Lung (tissue), 12 donors: Measurements from ENCODE around the gene TMEM45A. TPM values are rescaled to one million over a fixed set of nuclear protein-coding genes. Genes with fewer than 3 reads are reported as not detected.

ENCODE experiments used
- ATAC-seq: fragments of 200-7000 bp; cut with Tn5 transposase; one replicate; pipeline ENCODE4 v1.9.1; 2020; ENCODE audit warnings: moderate number of reproducible peaks; ENCODE audit not compliant: insufficient read depth, low FRiP score
- DNase-seq, 3 donors: peaks; one replicate each; pipeline ENCODE4 v3.0.0-alpha.2; 2013 to 2017
- H3K27ac ChIP-seq, 2 donors: one replicate each; pipeline ENCODE4 v1.5.1; 2013; ENCODE audit warnings: mild to moderate bottlenecking in 2 of 2, moderate library complexity in 2 of 2, control low read depth in 1 of 2, inconsistent platforms in 1 of 2, low read depth in 1 of 2, low read length in 1 of 2
- H3K27me3 ChIP-seq, 3 donors: one replicate each; pipeline ENCODE4 v1.5.1; 2013; ENCODE audit warnings: low read length in 2 of 3; ENCODE audit not compliant: control insufficient read depth in 3 of 3, insufficient read depth in 3 of 3
- H3K36me3 ChIP-seq, 4 donors: one replicate each; pipeline ENCODE4 v1.5.1; 2013; ENCODE audit warnings: low read length in 4 of 4, mild to moderate bottlenecking in 1 of 4, moderate library complexity in 1 of 4; ENCODE audit not compliant: control insufficient read depth in 4 of 4, insufficient read depth in 4 of 4
- H3K4me1 ChIP-seq, 5 donors: one replicate each; pipeline ENCODE4 v1.5.1; 2013; ENCODE audit warnings: low read length in 5 of 5, mild to moderate bottlenecking in 2 of 5, moderate library complexity in 1 of 5; ENCODE audit not compliant: control insufficient read depth in 5 of 5, insufficient read depth in 5 of 5
- H3K4me3 ChIP-seq: one replicate; pipeline ENCODE4 v1.5.1; 2013; ENCODE audit warnings: mild to moderate bottlenecking, control low read depth, moderate library complexity
- H3K9ac ChIP-seq, 2 donors: one replicate each; pipeline ENCODE4 v1.5.1; 2013; ENCODE audit warnings: low read length in 2 of 2, control low read depth in 1 of 2; ENCODE audit not compliant: insufficient read depth in 1 of 2
- H3K9me3 ChIP-seq, 4 donors: one replicate each; pipeline ENCODE4 v1.5.1; 2013; ENCODE audit warnings: low read length in 3 of 4, mild to moderate bottlenecking in 1 of 4, moderate library complexity in 1 of 4; ENCODE audit not compliant: control insufficient read depth in 4 of 4, insufficient read depth in 3 of 4
- CTCF ChIP-seq: IDR thresholded peaks from 2 replicates; pipeline ENCODE4 v1.5.1; 2012; ENCODE audit warnings: mild to moderate bottlenecking; ENCODE audit errors: control extremely low read depth, extremely low read depth
- WGBS, 2 donors: extraction: QIAGEN DNeasy Blood & Tissue Kit; methylation state at CpG; one replicate each; pipeline ENCODE4 v1.1.7; 2013; 5-methylcytosine and 5-hydroxymethylcytosine counted together
- polyA plus RNA-seq, 2 donors: library from polyadenylated mRNA; stranded (reverse); fragments of 200-250 nt; gene quantifications; one replicate each; pipeline ENCODE4 v1.2.1, GENCODE V29; 2013
- total RNA-seq, 2 donors: library from RNA; depleted of rRNA in 1 of 2; stranded (reverse); fragments of >200 nt in 1 of 2; gene quantifications; one replicate each; pipeline ENCODE4 v1.2.1, GENCODE V29; 2014 to 2021
- donor health status: control.
- donor health status: control.
- donor health status: Bipolar disorder and iron deficiency.
- donor health status: healthy.
- donor health status: DM: yes; HTN: yes; CAD: no.

The TMEM45A gene
- total and polyA plus RNA-seq, 4 donors = 7.8 to 37.6 (median 26.0) TPM

GRCh38 chr3:100455841-100456550, 36.4 kb upstream of the TMEM45A start:
- DNase-seq (no peak), ATAC-seq (no peak)
- Histone ChIP-seq H3K27me3 (no peaks in the 10 kb centered on the region), H3K4me1 (no peaks in the 10 kb centered on the region), H3K9ac (no peak overlapping the region), H3K27ac (no peak overlapping the region), H3K9me3 (no peaks in the 10 kb centered on the region), H3K4me3 (no peak overlapping the region), H3K36me3 (peaks cover 0 to 10% (median 3%) of the 10 kb centered on the region in 4 donors)
- TF ChIP-seq CTCF = no peak
- 69 to 89% methylated on average over 2 of the region's 2 CpGs for WGBS, 2 donors

GRCh38 chr3:100456745-100457144, 35.7 kb upstream of the TMEM45A start:
- ATAC-seq (no peak), DNase-seq (no peak)
- Histone ChIP-seq H3K9ac (no peak overlapping the region), H3K4me3 (no peak overlapping the region), H3K36me3 (peaks cover 0 to 10% (median 3%) of the 10 kb centered on the region in 4 donors), H3K27me3 (no peaks in the 10 kb centered on the region), H3K27ac (no peak overlapping the region), H3K9me3 (no peaks in the 10 kb centered on the region), H3K4me1 (no peaks in the 10 kb centered on the region)
- WGBS, 2 donors = 91 to 98% methylated on average over 1 of the region's 1 CpG
- no peak for TF ChIP-seq CTCF

- H3K27me3 ChIP-seq = no peaks in the 10 kb centered on the region
- ATAC-seq = no peak
- H3K4me1 ChIP-seq = no peaks in the 10 kb centered on the region
- H3K4me3 ChIP-seq = no peak overlapping the region
- no peak for DNase-seq
- H3K9me3 ChIP-seq = no peaks in the 10 kb centered on the region
- H3K27ac ChIP-seq = no peak overlapping the region
- no peak for TF ChIP-seq CTCF
- peaks cover 0 to 7% (median 3%) of the 10 kb centered on the region in 4 donors for H3K36me3 ChIP-seq
- WGBS, 2 donors = 93 to 100% methylated on average over 1 of the region's 1 CpG
- no peak overlapping the region for H3K9ac ChIP-seq
These were observed 34.6 kb upstream of the TMEM45A start for GRCh38 chr3:100457811-100458210.

GRCh38 chr3:100458814-100459213, 33.6 kb upstream of the TMEM45A start:
- WGBS, 2 donors = 93 to 99% methylated on average over 1 of the region's 1 CpG
- H3K27ac ChIP-seq = no peak overlapping the region

More at GRCh38 chr3:100458814-100459213, 33.6 kb upstream of the TMEM45A start:
- H3K9me3 ChIP-seq = no peaks in the 10 kb centered on the region
- H3K4me3 ChIP-seq = no peak overlapping the region
- H3K9ac ChIP-seq = no peak overlapping the region
- peaks cover 0 to 5% (median 2%) of the 10 kb centered on the region in 4 donors for H3K36me3 ChIP-seq
- no peaks in the 10 kb centered on the region for H3K27me3 ChIP-seq
- ATAC-seq (no peak), DNase-seq (no peak)
- TF ChIP-seq CTCF = no peak
- no peaks in the 10 kb centered on the region for H3K4me1 ChIP-seq
